HepG2 (cell line): ENCODE data around the gene AQP6. TPM values are rescaled to one million over a fixed set of nuclear protein-coding genes. Genes with fewer than 3 reads are reported as not detected.

Experiments
- ASH2L ChIP-seq: fragments of 300-600, 200-600 bp; sonication (generic); IDR thresholded peaks from 2 replicates; pipeline ENCODE4 v1.7.0; 2017; ENCODE audit warnings: low read depth, mild to moderate bottlenecking, moderate library complexity, mixed read lengths, low read length; ENCODE audit not compliant: insufficient read length
- CBX5 ChIP-seq: sonication (generic); formaldehyde crosslinking; IDR thresholded peaks from 2 replicates; pipeline ENCODE4 v1.4.0; 2020; ENCODE audit warnings: missing genetic modification reagents, borderline replicate concordance
- DMAP1 ChIP-seq: IDR thresholded peaks from 2 replicates; pipeline ENCODE4 v1.6.1; 2016
- FOXJ3 ChIP-seq: sonication (generic); formaldehyde crosslinking; IDR thresholded peaks from 2 replicates; pipeline ENCODE4 v1.4.0; 2020; ENCODE audit warnings: missing genetic modification reagents, mild to moderate bottlenecking, borderline replicate concordance
- PRDM15 ChIP-seq: sonication (generic); formaldehyde crosslinking; IDR thresholded peaks from 2 replicates; pipeline ENCODE4 v1.4.0; 2020; ENCODE audit warnings: missing genetic modification reagents
- RBM39 ChIP-seq: fragments of 200-400 bp; formaldehyde crosslinking; IDR thresholded peaks from one replicate; pipeline ENCODE4 v1.6.1; 2018; ENCODE audit warnings: antibody characterized with exemption, mild to moderate bottlenecking, low read depth, low read length; ENCODE audit not compliant: poor library complexity, severe bottlenecking
- RFX5 ChIP-seq: IDR thresholded peaks from 2 replicates; pipeline ENCODE4 v1.6.1; 2011; ENCODE audit warnings: low read depth, low read length, improper control_type of control experiment
- SP1 ChIP-seq, 2 experiments: fragments of 450-650 bp in 1 of 2; sonication (generic) in 1 of 2; formaldehyde crosslinking in 1 of 2; IDR thresholded peaks; 2 replicates each; pipeline versions ENCODE4 v1.4.0 to v1.6.1; 2016 to 2020; ENCODE audit warnings: missing genetic modification reagents in 1 of 2
- ZNF264 ChIP-seq: sonication (generic); formaldehyde crosslinking; IDR thresholded peaks from 2 replicates; pipeline ENCODE4 v1.4.0; 2020; ENCODE audit warnings: missing genetic modification reagents
- ZNF619 ChIP-seq: sonication (generic); formaldehyde crosslinking; IDR thresholded peaks from 2 replicates; pipeline ENCODE4 v1.4.0; 2020; ENCODE audit warnings: mild to moderate bottlenecking, missing genetic modification reagents
- ZNF7 ChIP-seq: IDR thresholded peaks from 2 replicates; pipeline ENCODE4 v1.6.1; 2016; ENCODE audit warnings: missing biosample characterization, missing genetic modification reagents
- ZNF772 ChIP-seq: sonication (generic); formaldehyde crosslinking; IDR thresholded peaks from 2 replicates; pipeline ENCODE4 v1.5.0; 2020; ENCODE audit warnings: mild to moderate bottlenecking, missing genetic modification reagents
- ZSCAN31 ChIP-seq: sonication (generic); formaldehyde crosslinking; IDR thresholded peaks from 2 replicates; pipeline ENCODE4 v1.5.0; 2020; ENCODE audit warnings: low read depth, mild to moderate bottlenecking, missing genetic modification reagents
- polyA plus RNA-seq, 8 experiments: library from polyadenylated mRNA; depleted of rRNA in 3 of 8; stranded (reverse) in 7 of 8; unstranded in 1 of 8; fragments of >200 nt; fragmentation: Illumina TruSeq in 4 of 8; extraction: Trizol in 4 of 8; gene quantifications; 2 replicates each; pipeline versions ENCODE4 v1.2.1 to v1.2.3, GENCODE V29; 2011 to 2016; ENCODE audit warnings: low read depth in 4 of 8, missing spikeins in 1 of 8, mixed read lengths in 1 of 8; ENCODE audit not compliant: insufficient read depth in 1 of 8
- total RNA-seq, 5 experiments: library from RNA; depleted of rRNA; stranded (reverse); fragments of >200 nt; fragmentation: Illumina TruSeq; extraction: Trizol; gene quantifications; 2 replicates each; pipeline ENCODE4 v1.2.3, GENCODE V29; 2016; ENCODE audit warnings: low read depth in 1 of 5
- TF ChIP-seq, protein P1 (sequence below): sonication (generic); formaldehyde crosslinking; IDR thresholded peaks from 2 replicates; pipeline ENCODE4 v1.4.0; 2020; ENCODE audit warnings: missing genetic modification reagents, mild to moderate bottlenecking, borderline replicate concordance
- TF ChIP-seq, protein P2 (sequence below): sonication (generic); formaldehyde crosslinking; IDR thresholded peaks from 2 replicates; pipeline ENCODE4 v1.4.0; 2020; ENCODE audit warnings: missing genetic modification reagents
- TF ChIP-seq, protein P3 (sequence below): sonication (generic); formaldehyde crosslinking; IDR thresholded peaks from 2 replicates; pipeline ENCODE4 v1.4.0; 2020; ENCODE audit warnings: missing genetic modification reagents
- TF ChIP-seq, protein P4 (sequence below): sonication (generic); formaldehyde crosslinking; IDR thresholded peaks from 2 replicates; pipeline ENCODE4 v1.4.0; 2020; ENCODE audit warnings: missing genetic modification reagents

AQP6 gene
- total and polyA plus RNA-seq, 2 of the 13 experiments (the other 11 are each of a cell fraction or from before 2014, with no cell fraction given), result 0.32 to 1.3 TPM

DNA sequence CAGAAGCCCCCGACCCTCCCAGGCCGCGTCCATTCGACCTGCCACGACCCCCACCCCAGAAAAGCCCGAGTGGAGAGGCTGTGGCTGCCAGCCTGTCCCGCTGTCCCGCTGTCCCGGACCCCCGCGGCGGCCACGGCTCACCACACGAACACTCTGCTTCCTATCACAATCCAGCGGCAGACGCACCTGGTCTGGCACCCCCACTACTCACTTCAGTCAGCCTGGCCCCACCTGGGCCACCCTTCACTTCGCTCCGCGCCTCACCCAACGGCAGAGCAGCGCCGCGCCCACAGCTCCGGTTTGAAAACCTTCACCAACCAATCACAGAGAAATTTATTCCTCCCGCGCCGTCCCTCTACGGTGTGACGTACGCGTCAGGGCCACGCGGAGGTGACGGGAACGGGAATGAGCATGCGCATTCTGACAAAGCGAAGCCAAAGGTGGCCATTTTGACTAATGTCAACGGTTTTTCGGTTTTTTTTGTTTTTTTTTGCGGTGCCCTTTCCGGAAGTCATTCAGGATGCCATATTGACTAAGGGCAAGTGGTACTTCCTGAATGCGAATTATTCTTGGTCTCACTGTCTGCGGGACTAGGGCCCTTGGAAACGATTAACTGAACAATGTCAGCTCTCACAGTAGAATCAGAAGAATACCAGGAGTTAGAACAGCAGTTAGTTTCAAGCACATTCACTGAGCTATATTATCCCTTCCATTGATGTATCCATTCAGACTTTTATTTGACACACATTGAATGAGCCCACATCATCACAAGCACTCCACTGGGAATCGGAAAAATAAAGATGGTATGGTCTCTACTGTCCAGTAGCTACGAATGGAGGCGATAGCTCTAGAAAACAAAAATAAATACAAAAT lies 52.7 kb downstream of the AQP6 start, which contains the start of gene RACGAP1 (continued):
- TF ChIP-seq PRDM15 (CRISPR knock-in tag) (peak; percentile 66), DMAP1 (CRISPR knock-in tag) (peak; percentile 96), ZNF7 (no peak), ASH2L (peak; percentile 78), SP1 (IDR thresholded peaks at IDR 0.05) (no peak), SP1 (CRISPR knock-in tag; IDR thresholded peaks at IDR 0.05) (peak; percentile 47), ZNF264 (CRISPR knock-in tag) (no peak; the same call in 1 of the 2 replicates), RBM39 (peak; percentile 38), CBX5 (CRISPR knock-in tag) (peak; percentile 51; the same call in 1 of the 2 replicates), ZNF619 (0 out of 2 replicates have a peak, but pooled peaks have one; percentile 56), FOXJ3 (CRISPR knock-in tag) (peak; percentile 28; the same call in 1 of the 2 replicates), ZSCAN31 (CRISPR knock-in tag) (peak; percentile 40; the same call in 1 of the 2 replicates), ZNF772 (CRISPR knock-in tag) (0 out of 2 replicates have a peak, but pooled peaks have one; percentile 76), RFX5 (peak; percentile 39; the same call in 1 of the 2 replicates)
- TF ChIP-seq, protein P1, sequence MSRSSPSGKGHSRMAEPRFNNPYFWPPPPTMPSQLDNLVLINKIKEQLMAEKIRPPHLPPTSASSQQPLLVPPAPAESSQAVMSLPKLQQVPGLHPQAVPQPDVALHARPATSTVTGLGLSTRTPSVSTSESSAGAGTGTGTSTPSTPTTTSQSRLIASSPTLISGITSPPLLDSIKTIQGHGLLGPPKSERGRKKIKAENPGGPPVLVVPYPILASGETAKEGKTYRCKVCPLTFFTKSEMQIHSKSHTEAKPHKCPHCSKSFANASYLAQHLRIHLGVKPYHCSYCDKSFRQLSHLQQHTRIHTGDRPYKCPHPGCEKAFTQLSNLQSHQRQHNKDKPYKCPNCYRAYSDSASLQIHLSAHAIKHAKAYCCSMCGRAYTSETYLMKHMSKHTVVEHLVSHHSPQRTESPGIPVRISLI (CRISPR knock-in tag), result peak; percentile 100
- TF ChIP-seq, protein P2, sequence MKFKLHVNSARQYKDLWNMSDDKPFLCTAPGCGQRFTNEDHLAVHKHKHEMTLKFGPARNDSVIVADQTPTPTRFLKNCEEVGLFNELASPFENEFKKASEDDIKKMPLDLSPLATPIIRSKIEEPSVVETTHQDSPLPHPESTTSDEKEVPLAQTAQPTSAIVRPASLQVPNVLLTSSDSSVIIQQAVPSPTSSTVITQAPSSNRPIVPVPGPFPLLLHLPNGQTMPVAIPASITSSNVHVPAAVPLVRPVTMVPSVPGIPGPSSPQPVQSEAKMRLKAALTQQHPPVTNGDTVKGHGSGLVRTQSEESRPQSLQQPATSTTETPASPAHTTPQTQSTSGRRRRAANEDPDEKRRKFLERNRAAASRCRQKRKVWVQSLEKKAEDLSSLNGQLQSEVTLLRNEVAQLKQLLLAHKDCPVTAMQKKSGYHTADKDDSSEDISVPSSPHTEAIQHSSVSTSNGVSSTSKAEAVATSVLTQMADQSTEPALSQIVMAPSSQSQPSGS (CRISPR knock-in tag), result peak; percentile 71; the same call in 1 of the 2 replicates
- TF ChIP-seq, protein P3, sequence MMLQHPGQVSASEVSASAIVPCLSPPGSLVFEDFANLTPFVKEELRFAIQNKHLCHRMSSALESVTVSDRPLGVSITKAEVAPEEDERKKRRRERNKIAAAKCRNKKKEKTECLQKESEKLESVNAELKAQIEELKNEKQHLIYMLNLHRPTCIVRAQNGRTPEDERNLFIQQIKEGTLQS (CRISPR knock-in tag), result no peak
- TF ChIP-seq, protein P4, sequence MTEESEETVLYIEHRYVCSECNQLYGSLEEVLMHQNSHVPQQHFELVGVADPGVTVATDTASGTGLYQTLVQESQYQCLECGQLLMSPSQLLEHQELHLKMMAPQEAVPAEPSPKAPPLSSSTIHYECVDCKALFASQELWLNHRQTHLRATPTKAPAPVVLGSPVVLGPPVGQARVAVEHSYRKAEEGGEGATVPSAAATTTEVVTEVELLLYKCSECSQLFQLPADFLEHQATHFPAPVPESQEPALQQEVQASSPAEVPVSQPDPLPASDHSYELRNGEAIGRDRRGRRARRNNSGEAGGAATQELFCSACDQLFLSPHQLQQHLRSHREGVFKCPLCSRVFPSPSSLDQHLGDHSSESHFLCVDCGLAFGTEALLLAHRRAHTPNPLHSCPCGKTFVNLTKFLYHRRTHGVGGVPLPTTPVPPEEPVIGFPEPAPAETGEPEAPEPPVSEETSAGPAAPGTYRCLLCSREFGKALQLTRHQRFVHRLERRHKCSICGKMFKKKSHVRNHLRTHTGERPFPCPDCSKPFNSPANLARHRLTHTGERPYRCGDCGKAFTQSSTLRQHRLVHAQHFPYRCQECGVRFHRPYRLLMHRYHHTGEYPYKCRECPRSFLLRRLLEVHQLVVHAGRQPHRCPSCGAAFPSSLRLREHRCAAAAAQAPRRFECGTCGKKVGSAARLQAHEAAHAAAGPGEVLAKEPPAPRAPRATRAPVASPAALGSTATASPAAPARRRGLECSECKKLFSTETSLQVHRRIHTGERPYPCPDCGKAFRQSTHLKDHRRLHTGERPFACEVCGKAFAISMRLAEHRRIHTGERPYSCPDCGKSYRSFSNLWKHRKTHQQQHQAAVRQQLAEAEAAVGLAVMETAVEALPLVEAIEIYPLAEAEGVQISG (CRISPR knock-in tag), result peak; percentile 94
